Parathyroid adenoma (tissue), 2 donors: ENCODE results near the gene C6orf118.

Source experiments
- H2AFZ ChIP-seq: fragments of 300-600 bp; sonication (generic); one replicate; pipeline ENCODE4 v1.7.0; 2017; ENCODE audit warnings: antibody characterized with exemption, mild to moderate bottlenecking
- H3K27ac ChIP-seq: fragments of 300-600 bp; sonication (generic); one replicate; pipeline ENCODE4 v1.7.0; 2017
- H3K27me3 ChIP-seq: fragments of 300-600 bp; sonication (generic); one replicate; pipeline ENCODE4 v1.7.0; 2017; ENCODE audit warnings: low read length; ENCODE audit not compliant: control insufficient read depth, insufficient read depth
- H3K36me3 ChIP-seq: fragments of 300-600 bp; sonication (generic); one replicate; pipeline ENCODE4 v1.7.0; 2017; ENCODE audit warnings: low read length; ENCODE audit not compliant: control insufficient read depth, insufficient read depth
- H3K4me1 ChIP-seq: fragments of 300-600 bp; sonication (generic); one replicate; pipeline ENCODE4 v1.7.0; 2017; ENCODE audit warnings: control low read depth
- H3K4me2 ChIP-seq: fragments of 300-600 bp; sonication (generic); one replicate; pipeline ENCODE4 v1.7.0; 2017; ENCODE audit warnings: low read length
- H3K4me3 ChIP-seq: fragments of 300-600 bp; sonication (generic); one replicate; pipeline ENCODE4 v1.7.0; 2017; ENCODE audit warnings: low read depth, low read length
- H3K79me2 ChIP-seq: fragments of 300-600 bp; sonication (generic); one replicate; pipeline ENCODE4 v1.7.0; 2017; ENCODE audit warnings: control low read depth
- H3K9ac ChIP-seq: fragments of 300-600 bp; sonication (generic); one replicate; pipeline ENCODE4 v1.7.0; 2017; ENCODE audit warnings: mild to moderate bottlenecking
- H3K9me3 ChIP-seq: fragments of 300-600 bp; sonication (generic); one replicate; pipeline ENCODE4 v1.7.0; 2017; ENCODE audit warnings: low read length; ENCODE audit not compliant: control insufficient read depth
- TF ChIP-seq, protein P1 (sequence below): fragments of 300-600 bp; sonication (generic); IDR thresholded peaks from one replicate; pipeline ENCODE4 v1.7.0; 2017; ENCODE audit warnings: antibody characterized with exemption, mild to moderate bottlenecking
- donor health status: primary hyperparathyroidism.

C6orf118 gene

DNA sequence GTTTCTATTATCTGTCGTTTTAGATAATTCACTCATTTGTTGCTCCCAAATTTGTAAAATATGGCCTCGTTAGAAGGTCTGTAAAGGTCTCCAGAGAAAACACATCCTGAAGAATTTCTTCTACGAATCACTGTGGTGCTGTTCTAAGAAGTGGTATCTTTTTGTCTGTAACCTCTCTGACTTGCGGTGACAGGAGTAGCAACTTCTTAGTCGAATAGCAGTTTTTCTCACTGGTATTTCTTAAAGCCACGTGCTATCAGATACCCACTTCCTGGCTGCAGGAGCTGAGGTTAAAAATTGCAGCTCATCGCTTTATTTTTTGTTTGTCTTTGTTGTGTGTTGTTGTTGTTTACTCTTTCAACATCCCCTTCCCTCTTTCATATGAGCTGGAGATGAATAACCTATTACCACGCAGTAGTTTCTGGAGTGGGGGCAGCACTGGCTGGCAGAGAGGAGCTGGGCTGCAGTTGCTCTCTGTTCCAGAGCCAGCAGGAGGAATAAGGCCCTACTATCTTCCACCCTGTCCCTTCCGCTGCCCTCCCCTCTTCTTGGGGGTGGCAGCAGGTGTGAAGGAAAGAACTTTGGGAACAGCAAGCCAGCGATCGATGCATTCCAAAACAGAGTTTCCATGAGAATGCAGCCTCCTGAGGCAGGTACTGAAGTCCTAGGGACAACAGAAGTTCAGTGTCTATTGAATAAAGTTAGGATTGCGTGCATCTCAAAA, 64.7 kb downstream of the C6orf118 start:
- H3K4me1 ChIP-seq, result no peaks in the 10 kb centered on the region
- H2AFZ ChIP-seq, result no peak overlapping the region
- no peak overlapping the region for H3K27ac ChIP-seq
- no peak overlapping the region for H3K9ac ChIP-seq
- no peak overlapping the region for H3K4me2 ChIP-seq
- TF ChIP-seq, protein P1, sequence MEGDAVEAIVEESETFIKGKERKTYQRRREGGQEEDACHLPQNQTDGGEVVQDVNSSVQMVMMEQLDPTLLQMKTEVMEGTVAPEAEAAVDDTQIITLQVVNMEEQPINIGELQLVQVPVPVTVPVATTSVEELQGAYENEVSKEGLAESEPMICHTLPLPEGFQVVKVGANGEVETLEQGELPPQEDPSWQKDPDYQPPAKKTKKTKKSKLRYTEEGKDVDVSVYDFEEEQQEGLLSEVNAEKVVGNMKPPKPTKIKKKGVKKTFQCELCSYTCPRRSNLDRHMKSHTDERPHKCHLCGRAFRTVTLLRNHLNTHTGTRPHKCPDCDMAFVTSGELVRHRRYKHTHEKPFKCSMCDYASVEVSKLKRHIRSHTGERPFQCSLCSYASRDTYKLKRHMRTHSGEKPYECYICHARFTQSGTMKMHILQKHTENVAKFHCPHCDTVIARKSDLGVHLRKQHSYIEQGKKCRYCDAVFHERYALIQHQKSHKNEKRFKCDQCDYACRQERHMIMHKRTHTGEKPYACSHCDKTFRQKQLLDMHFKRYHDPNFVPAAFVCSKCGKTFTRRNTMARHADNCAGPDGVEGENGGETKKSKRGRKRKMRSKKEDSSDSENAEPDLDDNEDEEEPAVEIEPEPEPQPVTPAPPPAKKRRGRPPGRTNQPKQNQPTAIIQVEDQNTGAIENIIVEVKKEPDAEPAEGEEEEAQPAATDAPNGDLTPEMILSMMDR, result no peak
- no peaks in the 10 kb centered on the region for H3K36me3 ChIP-seq
- no peaks in the 10 kb centered on the region for H3K27me3 ChIP-seq
- H3K4me3 ChIP-seq, result no peak overlapping the region
- no peaks in the 10 kb centered on the region for H3K9me3 ChIP-seq
- no peaks in the 10 kb centered on the region for H3K79me2 ChIP-seq

DNA sequence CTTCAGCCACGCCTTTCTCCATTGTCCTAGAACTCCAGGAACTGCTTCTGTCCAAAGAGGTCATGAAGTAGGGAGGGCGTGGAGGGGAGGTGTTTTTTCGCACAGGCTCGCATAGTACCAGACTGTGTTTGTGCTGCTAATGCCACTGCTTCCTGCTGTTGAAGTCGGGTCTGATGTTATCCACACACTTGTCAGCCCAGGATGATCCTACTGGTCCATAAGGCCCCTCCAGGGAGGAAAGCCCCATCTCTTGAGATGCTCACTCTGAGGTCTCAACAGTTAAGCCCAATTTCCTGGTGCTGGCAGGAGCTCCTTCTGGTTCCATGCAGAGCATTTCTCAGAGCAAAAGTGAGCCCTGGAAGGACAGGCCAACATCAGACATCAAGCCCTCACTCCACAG, 65.6 kb downstream of the C6orf118 start:
- Histone ChIP-seq H3K9ac (no peak overlapping the region), H3K27me3 (no peaks in the 10 kb centered on the region), H3K27ac (no peak overlapping the region), H3K9me3 (no peaks in the 10 kb centered on the region), H3K79me2 (no peaks in the 10 kb centered on the region), H3K4me1 (no peaks in the 10 kb centered on the region), H3K36me3 (no peaks in the 10 kb centered on the region), H3K4me2 (no peak overlapping the region), H3K4me3 (no peak overlapping the region), H2AFZ (no peak overlapping the region)
- TF ChIP-seq, protein P1, result no peak

DNA sequence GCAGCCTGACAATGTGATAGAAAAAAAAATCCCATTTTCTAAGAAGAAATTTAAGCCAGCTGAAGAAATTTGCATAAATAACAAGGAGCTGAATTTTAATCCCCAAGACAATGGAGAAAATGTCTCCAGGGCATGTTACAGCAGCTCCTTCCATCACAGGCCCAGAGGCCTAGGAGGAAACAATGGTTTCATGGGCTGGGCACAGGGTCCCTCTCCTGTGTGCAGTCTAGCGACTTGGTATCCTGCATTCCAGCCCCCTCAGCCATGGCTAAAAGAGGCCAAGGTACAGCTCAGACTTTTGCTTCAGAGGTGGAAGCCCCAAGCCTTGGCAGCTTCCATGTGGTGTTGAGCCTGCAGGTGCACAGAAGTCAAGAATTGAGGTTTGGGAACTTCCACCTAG, 73.1 kb downstream of the C6orf118 start:
- Histone ChIP-seq H3K4me3 (no peak overlapping the region), H2AFZ (no peak overlapping the region)
- TF ChIP-seq, protein P1, result no peak

DNA sequence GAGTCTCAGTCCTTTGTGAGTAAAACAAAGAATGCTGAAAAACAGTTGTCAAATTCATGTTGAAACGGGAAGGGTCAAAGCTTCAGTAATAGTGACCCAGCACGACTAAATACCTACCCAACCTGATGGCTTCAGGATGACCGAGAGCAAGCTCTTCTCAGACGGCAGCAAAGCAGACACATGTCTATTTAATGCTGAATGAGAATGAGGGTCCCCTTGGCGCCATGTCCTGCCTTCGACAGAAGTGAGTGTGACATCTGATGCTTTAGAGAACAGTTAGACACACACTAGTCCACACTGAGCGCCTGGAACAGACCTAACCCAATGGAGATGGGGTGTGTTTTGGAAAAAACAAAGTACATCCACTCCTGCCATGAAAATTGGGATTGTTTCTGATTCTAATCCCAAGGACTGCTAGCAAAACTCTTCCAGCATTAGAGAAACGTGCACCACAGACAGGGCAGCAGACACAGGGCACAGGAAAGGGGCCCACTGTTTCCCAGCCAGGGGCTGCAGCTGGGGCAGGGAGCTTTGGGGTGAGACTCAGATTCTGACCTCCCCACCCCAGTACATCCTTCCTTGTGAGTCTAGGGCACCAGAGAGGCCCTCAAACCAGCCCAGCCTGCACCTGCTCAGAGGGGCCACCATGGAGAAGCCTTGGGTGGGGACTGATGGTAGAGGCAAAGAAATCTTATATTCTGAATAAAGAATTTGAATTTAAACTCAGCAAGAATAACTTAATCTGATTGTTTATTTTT, 76.5 kb downstream of the C6orf118 start:
- no peaks in the 10 kb centered on the region for H3K9me3 ChIP-seq
- no peak overlapping the region for H3K27ac ChIP-seq
- H3K27me3 ChIP-seq, result no peaks in the 10 kb centered on the region
- H3K79me2 ChIP-seq, result no peaks in the 10 kb centered on the region
- no peak overlapping the region for H2AFZ ChIP-seq
- H3K4me3 ChIP-seq, result no peak overlapping the region
- H3K4me1 ChIP-seq, result no peaks in the 10 kb centered on the region
- no peak overlapping the region for H3K9ac ChIP-seq
- no peak overlapping the region for H3K4me2 ChIP-seq
- H3K36me3 ChIP-seq, result no peaks in the 10 kb centered on the region
- TF ChIP-seq, protein P1, result no peak

More for the DNA sequence above, 73.1 kb downstream of the C6orf118 start:
- Histone ChIP-seq H3K79me2 (no peaks in the 10 kb centered on the region), H3K9me3 (no peaks in the 10 kb centered on the region), H3K27me3 (no peaks in the 10 kb centered on the region), H3K4me2 (no peak overlapping the region), H3K9ac (no peak overlapping the region), H3K36me3 (no peaks in the 10 kb centered on the region), H3K4me1 (no peaks in the 10 kb centered on the region), H3K27ac (no peak overlapping the region)
